Coronary artery (tissue), 2 donors: Measurements from ENCODE around the gene USP31.

Experiments used
- DNase-seq: peaks from one replicate; pipeline ENCODE4 v3.0.0-alpha.2; 2017; ENCODE audit warnings: low spot score
- H3K27ac ChIP-seq, 2 donors: fragments of 200-600 bp; sonication (generic); one replicate each; pipeline ENCODE4 v1.5.1; 2016 to 2019
- H3K4me3 ChIP-seq: fragments of 200-600 bp; sonication (generic); 2 replicates; pipeline ENCODE4 v1.5.1; 2016; ENCODE audit warnings: mild to moderate bottlenecking, moderate library complexity
- TF ChIP-seq, protein P1 (sequence below): fragments of 200-600 bp; sonication (generic); IDR thresholded peaks from one replicate; pipeline ENCODE4 v1.5.1; 2019; ENCODE audit warnings: antibody characterized with exemption

USP31 gene

DNA sequence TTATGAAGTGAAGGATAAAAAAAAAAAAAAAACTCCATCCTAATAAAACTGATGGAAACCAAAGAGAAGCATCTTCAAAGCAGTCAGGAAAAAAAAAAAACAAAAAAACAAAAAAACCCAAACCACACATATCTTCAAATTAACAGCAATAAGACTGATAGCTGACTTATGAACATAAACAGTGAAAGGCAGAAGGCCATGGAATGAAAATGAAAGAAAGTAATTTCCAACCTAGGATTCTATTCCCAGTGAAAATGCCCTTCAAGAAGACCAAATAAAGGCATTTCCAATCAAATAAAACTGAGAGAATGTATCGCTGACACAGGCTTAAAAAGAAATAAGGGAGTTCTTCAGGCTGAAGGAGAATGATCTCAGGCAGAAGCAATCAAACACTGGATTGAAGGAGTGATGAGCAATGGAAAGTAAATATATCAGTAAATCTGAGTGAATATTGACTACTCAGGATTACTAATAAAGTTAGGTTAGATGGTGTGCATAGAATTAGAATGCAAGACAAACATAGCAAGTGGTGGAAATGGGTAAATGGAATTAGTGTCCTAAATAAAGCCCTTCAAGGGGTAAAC lies 92.1 kb downstream of the USP31 start:
- Histone ChIP-seq H3K27ac (no peak overlapping the region), H3K4me3 (no peak overlapping the region)
- no peak for DNase-seq
- TF ChIP-seq, protein P1, sequence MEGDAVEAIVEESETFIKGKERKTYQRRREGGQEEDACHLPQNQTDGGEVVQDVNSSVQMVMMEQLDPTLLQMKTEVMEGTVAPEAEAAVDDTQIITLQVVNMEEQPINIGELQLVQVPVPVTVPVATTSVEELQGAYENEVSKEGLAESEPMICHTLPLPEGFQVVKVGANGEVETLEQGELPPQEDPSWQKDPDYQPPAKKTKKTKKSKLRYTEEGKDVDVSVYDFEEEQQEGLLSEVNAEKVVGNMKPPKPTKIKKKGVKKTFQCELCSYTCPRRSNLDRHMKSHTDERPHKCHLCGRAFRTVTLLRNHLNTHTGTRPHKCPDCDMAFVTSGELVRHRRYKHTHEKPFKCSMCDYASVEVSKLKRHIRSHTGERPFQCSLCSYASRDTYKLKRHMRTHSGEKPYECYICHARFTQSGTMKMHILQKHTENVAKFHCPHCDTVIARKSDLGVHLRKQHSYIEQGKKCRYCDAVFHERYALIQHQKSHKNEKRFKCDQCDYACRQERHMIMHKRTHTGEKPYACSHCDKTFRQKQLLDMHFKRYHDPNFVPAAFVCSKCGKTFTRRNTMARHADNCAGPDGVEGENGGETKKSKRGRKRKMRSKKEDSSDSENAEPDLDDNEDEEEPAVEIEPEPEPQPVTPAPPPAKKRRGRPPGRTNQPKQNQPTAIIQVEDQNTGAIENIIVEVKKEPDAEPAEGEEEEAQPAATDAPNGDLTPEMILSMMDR, result no peak

DNA sequence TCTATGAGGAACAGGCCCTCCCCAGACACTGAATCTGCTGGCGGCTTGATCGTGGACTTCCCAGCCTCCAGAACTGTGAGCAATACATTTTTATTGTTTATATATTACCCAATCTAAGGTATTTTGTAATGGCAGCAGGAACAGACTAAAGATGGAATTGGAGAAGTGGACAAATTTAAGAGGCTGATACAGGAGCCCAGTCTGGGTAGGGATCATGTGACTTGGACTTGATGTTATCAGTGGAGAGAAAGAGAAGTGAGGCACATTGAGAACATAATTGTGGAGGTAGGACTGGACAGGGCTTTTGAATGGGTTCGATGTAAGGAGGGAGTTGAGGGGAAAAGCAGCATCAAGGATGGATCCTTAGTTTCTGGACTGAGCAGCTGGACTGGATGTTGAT lies 93.8 kb downstream of the USP31 start:
- Histone ChIP-seq H3K4me3 (no peak overlapping the region), H3K27ac (no peak overlapping the region)
- DNase-seq, result no peak

DNA sequence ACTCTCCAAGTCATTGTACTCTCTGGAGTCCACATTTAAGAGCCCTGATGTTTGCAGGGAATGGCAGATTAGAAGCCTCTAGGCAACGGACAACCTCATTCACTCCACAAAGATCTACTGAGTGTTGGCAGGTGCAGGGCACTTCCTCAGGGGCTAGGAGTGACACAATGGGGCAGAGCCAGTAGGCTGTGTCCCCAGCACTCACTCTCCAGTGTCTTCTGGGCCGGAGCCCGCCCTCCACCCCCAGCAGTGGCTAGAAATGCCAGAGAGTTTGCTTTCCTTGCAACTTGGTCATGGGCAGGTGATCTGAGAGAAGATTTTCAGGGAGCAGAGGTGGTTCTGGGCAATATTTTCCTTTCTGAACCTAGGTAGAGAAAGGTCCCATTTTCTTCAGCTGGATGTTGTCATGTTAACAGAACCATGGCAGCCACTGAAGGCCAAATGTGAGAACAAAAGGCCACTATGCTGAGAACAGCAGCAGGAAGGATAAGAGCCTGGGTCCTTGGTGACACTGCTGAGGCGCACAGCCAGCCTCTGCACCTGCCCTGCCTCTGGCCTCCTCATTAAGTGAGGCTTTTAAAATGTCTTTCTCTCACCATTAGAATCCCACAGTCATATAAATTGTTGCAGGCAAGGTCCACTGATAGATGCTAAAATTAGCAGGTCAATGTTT lies 96.2 kb downstream of the USP31 start:
- no peak for DNase-seq
- TF ChIP-seq, protein P1, result no peak
- Histone ChIP-seq H3K4me3 (no peak overlapping the region), H3K27ac (no peak overlapping the region)

More for the DNA sequence above, 93.8 kb downstream of the USP31 start:
- TF ChIP-seq, protein P1, result no peak

DNA sequence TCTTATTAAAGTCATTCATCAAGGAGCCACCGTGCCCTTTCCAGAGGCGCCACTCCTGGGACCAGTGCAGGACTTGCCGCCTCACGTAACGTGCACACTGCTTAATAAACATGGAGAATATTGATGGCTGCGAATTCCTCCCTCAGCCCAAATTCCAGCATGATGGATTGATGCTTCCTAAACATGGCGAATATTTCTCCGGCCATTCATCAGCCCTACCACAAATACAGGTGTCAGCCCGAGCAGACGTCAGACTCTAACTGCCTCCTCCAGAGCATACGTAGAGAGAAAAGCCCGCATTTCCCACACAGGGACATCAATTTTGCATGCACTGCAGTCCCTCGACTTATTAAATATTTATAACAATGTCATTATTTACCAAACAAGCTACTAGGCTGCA lies 97.0 kb downstream of the USP31 start:
- no peak overlapping the region for H3K4me3 ChIP-seq
- no peak for DNase-seq
- TF ChIP-seq, protein P1, result no peak
- H3K27ac ChIP-seq, result no peak overlapping the region

DNA sequence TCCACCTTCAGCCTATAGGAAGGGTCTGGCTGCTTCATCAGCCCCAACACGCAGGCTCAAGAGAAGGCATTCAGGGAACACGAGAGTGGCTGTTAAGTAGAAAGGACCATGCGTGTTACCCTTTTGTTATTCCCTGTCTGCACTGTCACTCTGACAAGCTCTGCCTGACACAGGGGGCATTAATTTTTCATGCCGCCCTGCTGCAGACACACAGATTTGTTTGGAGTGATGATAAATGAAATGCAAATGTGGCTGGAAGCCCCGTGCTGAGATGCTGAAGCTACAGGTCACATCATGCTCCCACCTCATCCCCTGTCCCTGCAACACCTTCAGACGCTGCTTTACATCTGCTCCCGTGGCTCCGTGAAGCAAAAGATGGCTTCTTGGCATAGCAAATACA lies 97.7 kb downstream of the USP31 start:
- Histone ChIP-seq H3K27ac (no peak overlapping the region), H3K4me3 (no peak overlapping the region)
- TF ChIP-seq, protein P1, result no peak
- no peak for DNase-seq

DNA sequence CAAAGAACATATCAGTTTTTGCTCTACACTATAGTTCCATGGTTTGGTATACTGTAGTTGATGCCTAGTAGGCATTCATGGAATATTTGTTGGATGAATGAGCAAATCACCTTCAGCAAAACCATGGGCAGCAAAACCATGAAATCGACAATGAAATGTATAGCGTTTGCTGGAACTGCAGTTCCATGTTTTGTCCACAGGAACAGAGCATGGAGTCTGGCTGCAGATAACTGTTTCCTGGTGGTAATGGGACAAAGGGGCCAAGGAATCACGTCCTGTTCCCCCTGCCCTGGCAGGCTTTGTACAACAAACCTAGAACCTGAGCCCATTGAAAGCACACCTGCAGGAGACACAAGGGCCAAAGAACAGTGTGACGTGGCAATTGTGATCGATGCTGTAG lies 101.1 kb downstream of the USP31 start:
- no peak for DNase-seq
- Histone ChIP-seq H3K4me3 (no peak overlapping the region), H3K27ac (no peak overlapping the region)
- TF ChIP-seq, protein P1, result no peak

DNA sequence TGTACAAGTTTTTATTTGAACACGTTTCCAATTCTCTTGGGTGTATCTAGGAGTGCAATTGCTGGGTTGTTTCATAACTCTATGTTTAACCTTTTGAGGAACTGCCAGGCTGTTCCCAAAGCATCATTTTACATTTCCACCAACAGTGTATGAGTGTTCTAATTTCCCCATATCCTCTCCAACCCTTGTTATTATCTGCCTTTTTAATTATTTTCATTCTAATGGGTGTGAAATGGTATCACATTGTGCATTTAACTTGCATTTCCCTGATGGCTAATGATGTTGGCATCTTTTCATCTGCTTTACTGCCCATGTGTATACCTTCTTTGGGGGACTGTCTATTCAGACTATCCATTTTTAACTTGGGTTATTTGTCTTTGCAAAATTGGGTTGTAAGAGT lies 104.2 kb downstream of the USP31 start:
- TF ChIP-seq, protein P1, result no peak
- Histone ChIP-seq H3K27ac (no peak overlapping the region), H3K4me3 (no peak overlapping the region)
- no peak for DNase-seq
